Hematopoietic multipotent progenitor cell treated with erythropoietin and hydrocortisone succinate and interleukin-3 and kit ligand, for 8 days (in vitro differentiated cells): Measurements from ENCODE around the gene RGS21.

Experiments
- DNase-seq: peaks from one replicate; pipeline ENCODE4 v3.0.0-alpha.2; 2015

RGS21 gene

GRCh38 chr1:192379554-192379953, 62.8 kb downstream of the RGS21 start:
- DNase-seq: no peak

DNA sequence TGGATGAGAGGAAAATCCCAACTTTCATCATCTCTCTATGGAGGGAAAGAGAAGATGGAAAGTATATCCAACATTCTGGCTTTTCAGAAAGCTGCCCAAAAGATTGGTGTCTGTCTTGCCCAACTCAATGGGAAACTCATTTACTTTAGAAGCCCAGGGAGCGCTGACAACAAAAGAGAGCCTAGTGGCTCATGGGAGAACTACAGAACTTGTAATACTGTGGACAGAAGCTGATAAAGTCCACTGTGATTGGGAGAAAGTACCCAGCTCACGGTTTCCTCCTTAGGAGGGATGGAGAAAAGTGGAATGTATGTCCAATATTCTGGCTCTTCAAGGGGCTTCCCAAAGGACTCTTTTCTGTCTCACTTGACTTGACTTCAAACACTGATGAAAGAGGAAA, 66.0 kb downstream of the RGS21 start:
- DNase-seq: no peak

GRCh38 chr1:192386051-192386650, 69.4 kb downstream of the RGS21 start:
- no peak for DNase-seq

- DNase-seq: no peak
These were observed 78.4 kb downstream of the RGS21 start for GRCh38 chr1:192395211-192395610.

GRCh38 chr1:192395895-192396294, 79.1 kb downstream of the RGS21 start:
- DNase-seq: no peak

- DNase-seq: no peak
These were observed 82.4 kb downstream of the RGS21 start for GRCh38 chr1:192399161-192399560.

GRCh38 chr1:192401825-192402224, 85.0 kb downstream of the RGS21 start:
- no peak for DNase-seq

DNA sequence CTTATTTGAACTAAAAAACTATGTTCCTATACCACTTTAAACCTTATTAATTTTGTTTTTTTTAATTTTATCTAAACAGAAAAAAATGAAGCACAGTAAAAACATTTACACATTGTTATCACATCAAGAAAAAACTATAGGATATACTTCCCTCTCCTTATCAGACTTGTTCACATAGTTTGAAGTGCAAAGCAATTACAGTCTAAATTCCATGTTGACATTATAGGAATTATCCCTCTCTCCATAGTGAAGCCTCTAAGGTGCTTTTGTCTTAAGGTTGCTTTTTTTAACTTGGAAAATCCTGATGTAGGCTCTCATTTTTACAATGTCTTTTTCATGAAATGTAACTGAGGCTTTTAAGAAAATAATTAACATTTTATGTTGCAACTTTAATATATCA, 85.8 kb downstream of the RGS21 start:
- no peak for DNase-seq

DNA sequence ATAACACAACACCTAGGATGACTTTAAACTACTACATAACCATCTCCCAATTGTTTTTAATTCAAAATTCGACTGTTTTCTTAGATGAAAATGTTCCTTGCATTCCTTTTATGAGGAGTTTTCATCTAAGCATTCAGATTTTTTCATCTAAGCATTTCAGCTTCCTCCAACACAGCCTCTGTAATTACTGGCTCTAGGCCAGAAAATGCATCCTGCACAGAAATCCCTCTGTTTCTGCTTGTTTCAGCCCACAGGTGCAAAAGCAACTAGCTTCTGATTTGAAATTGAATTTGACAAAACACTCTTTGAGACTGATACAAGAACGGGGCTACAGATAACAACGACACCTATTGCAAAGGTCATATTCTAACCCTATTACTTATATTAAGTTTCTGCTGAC, 90.4 kb downstream of the RGS21 start:
- DNase-seq: no peak
